ENCODE results near the gene CCDC57. TPM values are rescaled to one million over a fixed set of nuclear protein-coding genes. Genes with fewer than 3 reads are reported as not detected.

Gene CCDC57
- total RNA-seq, 1 donor from 2014 or later, result 57.9 TPM

DNA sequence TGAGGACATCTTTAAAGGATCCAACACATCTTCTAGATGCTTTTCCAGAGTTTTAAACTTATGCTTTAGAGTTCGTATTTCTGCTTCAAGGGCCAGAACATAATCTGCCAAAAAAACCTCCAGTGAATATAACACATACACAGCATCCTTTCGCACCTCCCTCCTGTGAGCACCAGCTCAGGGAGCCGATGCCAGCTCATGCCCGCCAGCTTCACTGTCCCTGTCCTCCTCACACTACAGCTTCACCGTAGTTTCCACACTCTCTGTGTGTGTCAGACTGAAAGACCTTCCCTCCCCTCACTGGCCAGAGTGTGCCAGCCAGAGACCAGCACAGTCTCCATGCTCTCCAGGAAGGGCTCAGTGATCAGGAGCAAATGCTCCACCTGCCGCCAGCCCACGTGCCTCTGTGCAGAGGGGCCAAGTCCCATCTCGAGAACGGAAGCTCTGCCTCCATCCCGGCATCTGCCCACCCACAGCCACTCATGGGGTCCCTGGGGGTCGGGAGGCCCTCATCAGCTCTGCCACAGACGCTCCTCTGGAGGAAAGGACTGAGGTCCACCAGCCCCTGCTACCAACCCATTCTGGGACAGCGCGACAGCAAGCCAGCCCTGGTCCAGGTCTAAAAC, 40.8 kb downstream of the CCDC57 start:
- no peak overlapping the region for H3K27ac Mint-ChIP-seq (ENCODE audit: unreplicated experiment)
- H3K9me3 Mint-ChIP-seq (ENCODE audit: unreplicated experiment), result no peaks in the 10 kb centered on the region
- TF ChIP-seq, protein P1, sequence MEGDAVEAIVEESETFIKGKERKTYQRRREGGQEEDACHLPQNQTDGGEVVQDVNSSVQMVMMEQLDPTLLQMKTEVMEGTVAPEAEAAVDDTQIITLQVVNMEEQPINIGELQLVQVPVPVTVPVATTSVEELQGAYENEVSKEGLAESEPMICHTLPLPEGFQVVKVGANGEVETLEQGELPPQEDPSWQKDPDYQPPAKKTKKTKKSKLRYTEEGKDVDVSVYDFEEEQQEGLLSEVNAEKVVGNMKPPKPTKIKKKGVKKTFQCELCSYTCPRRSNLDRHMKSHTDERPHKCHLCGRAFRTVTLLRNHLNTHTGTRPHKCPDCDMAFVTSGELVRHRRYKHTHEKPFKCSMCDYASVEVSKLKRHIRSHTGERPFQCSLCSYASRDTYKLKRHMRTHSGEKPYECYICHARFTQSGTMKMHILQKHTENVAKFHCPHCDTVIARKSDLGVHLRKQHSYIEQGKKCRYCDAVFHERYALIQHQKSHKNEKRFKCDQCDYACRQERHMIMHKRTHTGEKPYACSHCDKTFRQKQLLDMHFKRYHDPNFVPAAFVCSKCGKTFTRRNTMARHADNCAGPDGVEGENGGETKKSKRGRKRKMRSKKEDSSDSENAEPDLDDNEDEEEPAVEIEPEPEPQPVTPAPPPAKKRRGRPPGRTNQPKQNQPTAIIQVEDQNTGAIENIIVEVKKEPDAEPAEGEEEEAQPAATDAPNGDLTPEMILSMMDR (IDR thresholded peaks at IDR 0.05), result no peak
- H3K27me3 Mint-ChIP-seq (ENCODE audit: unreplicated experiment), result no peaks in the 10 kb centered on the region
- H3K4me3 Mint-ChIP-seq (ENCODE audit: unreplicated experiment), result no peak overlapping the region
- no peak for DNase-seq (ENCODE audit: extremely low spot score, unreplicated experiment)
- H3K4me1 Mint-ChIP-seq (ENCODE audit: unreplicated experiment), result no peaks in the 10 kb centered on the region
- H3K36me3 Mint-ChIP-seq (ENCODE audit: unreplicated experiment), result peaks cover 49% of the 10 kb centered on the region

DNA sequence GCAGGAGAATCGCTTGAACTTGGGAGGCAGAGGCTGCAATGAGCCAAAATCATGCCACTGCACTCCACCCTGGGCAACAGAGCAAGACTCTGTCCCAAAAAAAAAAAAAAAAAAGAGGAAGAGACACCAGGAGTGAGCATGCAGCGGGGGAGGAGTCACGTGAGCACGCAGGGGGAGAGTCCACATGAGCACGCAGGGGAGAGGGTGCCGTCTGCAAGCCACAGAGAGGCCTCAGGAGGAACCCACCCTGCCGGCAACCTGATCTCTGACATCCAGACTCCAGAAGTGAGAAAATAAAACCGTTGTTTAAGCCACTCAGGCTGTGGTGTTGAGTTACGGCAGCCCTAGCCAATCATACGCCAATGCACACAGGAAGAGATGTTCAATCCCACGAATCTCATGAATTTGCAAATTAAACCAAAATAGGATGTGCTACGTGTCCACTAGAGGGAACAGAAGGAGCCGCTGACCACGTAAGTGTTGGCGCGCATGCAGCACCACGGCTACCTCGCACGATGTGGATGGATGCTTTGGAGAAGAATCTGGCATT, 42.2 kb downstream of the CCDC57 start:
- TF ChIP-seq, protein P1 (IDR thresholded peaks at IDR 0.05), result no peak
- Mint-ChIP-seq H3K4me1 (ENCODE audit: unreplicated experiment) (no peaks in the 10 kb centered on the region), H3K27ac (ENCODE audit: unreplicated experiment) (no peak overlapping the region), H3K4me3 (ENCODE audit: unreplicated experiment) (no peak overlapping the region), H3K36me3 (ENCODE audit: unreplicated experiment) (peaks cover 50% of the 10 kb centered on the region), H3K27me3 (ENCODE audit: unreplicated experiment) (no peaks in the 10 kb centered on the region), H3K9me3 (ENCODE audit: unreplicated experiment) (no peaks in the 10 kb centered on the region)
- DNase-seq (ENCODE audit: extremely low spot score, unreplicated experiment), result no peak

DNA sequence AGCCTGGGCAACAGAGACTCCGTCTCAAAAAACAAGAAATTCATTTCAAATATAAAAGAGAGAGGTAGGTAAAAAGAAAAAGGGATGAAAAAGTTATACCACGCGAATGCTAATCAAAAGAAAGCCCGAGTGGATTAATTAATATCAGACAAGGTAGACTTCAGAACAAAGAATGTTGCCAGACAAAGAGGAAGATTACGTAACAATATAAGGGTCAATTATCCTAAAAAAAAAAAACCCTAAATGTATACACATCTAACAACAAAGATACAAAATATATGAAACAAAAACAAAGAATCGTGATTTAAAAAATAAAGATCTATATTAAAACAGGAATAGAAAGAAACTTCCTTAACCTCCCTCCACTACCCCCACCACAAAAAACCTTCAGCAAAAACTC, 44.1 kb downstream of the CCDC57 start:
- Mint-ChIP-seq H3K36me3 (ENCODE audit: unreplicated experiment) (peaks cover 52% of the 10 kb centered on the region), H3K4me1 (ENCODE audit: unreplicated experiment) (no peaks in the 10 kb centered on the region), H3K9me3 (ENCODE audit: unreplicated experiment) (no peaks in the 10 kb centered on the region), H3K27me3 (ENCODE audit: unreplicated experiment) (no peaks in the 10 kb centered on the region), H3K4me3 (ENCODE audit: unreplicated experiment) (no peak overlapping the region), H3K27ac (ENCODE audit: unreplicated experiment) (no peak overlapping the region)
- no peak for DNase-seq (ENCODE audit: extremely low spot score, unreplicated experiment)
- TF ChIP-seq, protein P1 (IDR thresholded peaks at IDR 0.05), result no peak

DNA sequence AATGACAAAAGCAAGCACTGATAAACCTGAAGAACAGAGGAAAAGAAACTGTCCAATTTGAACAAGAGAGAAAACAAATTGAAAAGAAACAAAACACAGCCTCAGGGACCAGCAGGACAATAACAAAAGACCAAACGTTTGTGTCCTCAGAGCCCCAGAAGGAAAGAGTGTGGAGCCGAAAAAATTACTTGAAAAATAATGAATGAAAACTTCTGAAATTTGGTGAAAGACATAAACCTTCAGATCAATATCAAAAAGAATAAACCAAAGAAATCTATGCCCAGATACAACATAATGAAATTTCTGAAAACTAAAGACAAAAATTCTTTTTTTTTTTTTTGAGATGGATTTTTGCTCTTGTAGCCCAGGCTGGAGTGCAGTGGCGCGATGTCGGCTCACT, 45.6 kb downstream of the CCDC57 start:
- H3K27me3 Mint-ChIP-seq (ENCODE audit: unreplicated experiment), result no peaks in the 10 kb centered on the region
- TF ChIP-seq, protein P1 (IDR thresholded peaks at IDR 0.05), result no peak
- no peaks in the 10 kb centered on the region for H3K4me1 Mint-ChIP-seq (ENCODE audit: unreplicated experiment)
- no peaks in the 10 kb centered on the region for H3K9me3 Mint-ChIP-seq (ENCODE audit: unreplicated experiment)
- no peak overlapping the region for H3K4me3 Mint-ChIP-seq (ENCODE audit: unreplicated experiment)
- no peak for DNase-seq (ENCODE audit: extremely low spot score, unreplicated experiment)
- no peak overlapping the region for H3K27ac Mint-ChIP-seq (ENCODE audit: unreplicated experiment)
- H3K36me3 Mint-ChIP-seq (ENCODE audit: unreplicated experiment), result peaks cover 46% of the 10 kb centered on the region

DNA sequence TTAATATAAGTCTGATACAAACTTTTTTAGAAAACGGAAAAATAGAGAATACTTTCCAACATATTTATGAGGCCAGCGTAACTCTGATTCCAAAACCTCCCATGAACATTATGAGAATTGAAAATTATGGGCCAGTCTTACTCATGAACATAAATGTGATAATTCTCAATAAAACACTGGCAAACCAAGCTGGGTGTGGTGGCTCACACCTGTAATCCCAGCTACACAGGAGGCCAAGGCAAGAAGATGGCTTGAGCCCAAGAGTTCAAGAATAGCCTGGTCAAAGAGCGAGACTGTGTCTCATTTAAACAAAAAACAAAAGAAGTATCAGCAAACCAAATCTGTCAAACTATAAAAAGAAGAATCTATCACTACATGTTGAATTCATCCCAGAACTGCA, 47.8 kb downstream of the CCDC57 start:
- Mint-ChIP-seq H3K4me1 (ENCODE audit: unreplicated experiment) (no peaks in the 10 kb centered on the region), H3K27me3 (ENCODE audit: unreplicated experiment) (no peaks in the 10 kb centered on the region), H3K4me3 (ENCODE audit: unreplicated experiment) (no peak overlapping the region), H3K36me3 (ENCODE audit: unreplicated experiment) (peaks cover 42% of the 10 kb centered on the region), H3K27ac (ENCODE audit: unreplicated experiment) (no peak overlapping the region), H3K9me3 (ENCODE audit: unreplicated experiment) (no peaks in the 10 kb centered on the region)
- TF ChIP-seq, protein P1 (IDR thresholded peaks at IDR 0.05), result no peak
- DNase-seq (ENCODE audit: extremely low spot score, unreplicated experiment), result no peak
